SK-N-SH treated with all-trans-retinoic acid at 6 μM for 48 hours (cell line): ENCODE data around the gene SLCO3A1.

ENCODE experiments used
- ATAC-seq: fragments of 200-7000 bp; cut with Tn5 transposase; 3 replicates; pipeline ENCODE4 v1.9.1; 2020; ENCODE audit warnings: mild to moderate bottlenecking, moderate library complexity
- ARNTL ChIP-seq: fragments of 450-650 bp; formaldehyde crosslinking; IDR thresholded peaks from 2 replicates; pipeline ENCODE4 v1.5.0; 2020; ENCODE audit warnings: low read depth, mild to moderate bottlenecking, moderate library complexity, borderline replicate concordance
- BACH2 ChIP-seq: fragments of 250-450 bp; sonication (Bioruptor Pico); IDR thresholded peaks from 2 replicates; pipeline ENCODE4 v1.9.0; 2021; ENCODE audit warnings: mild to moderate bottlenecking, borderline replicate concordance
- CSDC2 ChIP-seq: fragments of 250-450 bp; sonication (Bioruptor Pico); IDR thresholded peaks from 2 replicates; pipeline ENCODE4 v1.5.0; 2020; ENCODE audit warnings: mild to moderate bottlenecking, moderate library complexity
- CSRNP3 ChIP-seq: fragments of 250-450 bp; sonication (Bioruptor Pico); IDR thresholded peaks from 2 replicates; pipeline ENCODE4 v1.5.1; 2021; ENCODE audit warnings: mild to moderate bottlenecking, moderate library complexity
- ESRRG ChIP-seq: fragments of 250-450 bp; sonication (Bioruptor Pico); IDR thresholded peaks from 2 replicates; pipeline ENCODE4 v1.6.1; 2021; ENCODE audit warnings: mild to moderate bottlenecking
- GLIS3 ChIP-seq: fragments of 250-450 bp; sonication (Bioruptor Pico); IDR thresholded peaks from 2 replicates; pipeline ENCODE4 v1.5.0; 2020; ENCODE audit warnings: mild to moderate bottlenecking, moderate library complexity
- ISL1 ChIP-seq: fragments of 250-450 bp; sonication (Bioruptor Pico); IDR thresholded peaks from 2 replicates; pipeline ENCODE4 v2.1.2; 2022; ENCODE audit warnings: mild to moderate bottlenecking, moderate library complexity
- OSR1 ChIP-seq: fragments of 250-450 bp; sonication (Bioruptor Pico); IDR thresholded peaks from 2 replicates; pipeline ENCODE4 v1.8.0; 2022; ENCODE audit warnings: moderate library complexity, mild to moderate bottlenecking, inconsistent platforms
- PATZ1 ChIP-seq: fragments of 250-450 bp; sonication (Bioruptor Pico); IDR thresholded peaks from 2 replicates; pipeline ENCODE4 v1.8.0; 2020; ENCODE audit warnings: mild to moderate bottlenecking, moderate library complexity, borderline replicate concordance
- POU6F1 ChIP-seq: fragments of 250-450 bp; sonication (Bioruptor Pico); IDR thresholded peaks from 2 replicates; pipeline ENCODE4 v1.8.0; 2021; ENCODE audit warnings: low read depth, mild to moderate bottlenecking, moderate library complexity, borderline replicate concordance
- PPARA ChIP-seq: fragments of 250-450 bp; sonication (Bioruptor Pico); IDR thresholded peaks from 2 replicates; pipeline ENCODE4 v1.5.0; 2020; ENCODE audit warnings: mild to moderate bottlenecking, borderline replicate concordance
- RARB ChIP-seq: fragments of 250-450 bp; sonication (Bioruptor Pico); IDR thresholded peaks from 2 replicates; pipeline ENCODE4 v1.8.0; 2021; ENCODE audit warnings: mild to moderate bottlenecking, moderate library complexity
- SNAI2 ChIP-seq: fragments of 250-450 bp; sonication (Bioruptor Pico); IDR thresholded peaks from 2 replicates; pipeline ENCODE4 v1.5.0; 2020; ENCODE audit warnings: mild to moderate bottlenecking, moderate library complexity
- TCF4 ChIP-seq: fragments of 250-450 bp; sonication (Bioruptor Pico); IDR thresholded peaks from 2 replicates; pipeline ENCODE4 v1.8.0; 2021; ENCODE audit warnings: mild to moderate bottlenecking, moderate library complexity, borderline replicate concordance
- TSHZ2 ChIP-seq: fragments of 250-450 bp; sonication (Bioruptor Pico); IDR thresholded peaks from 2 replicates; pipeline ENCODE4 v1.5.0; 2020; ENCODE audit warnings: mild to moderate bottlenecking, moderate library complexity
- ZC3H10 ChIP-seq: fragments of 250-450 bp; sonication (Bioruptor Pico); IDR thresholded peaks from 2 replicates; pipeline ENCODE4 v1.5.1; 2021; ENCODE audit warnings: mild to moderate bottlenecking, moderate library complexity
- ZFP30 ChIP-seq: fragments of 450-650 bp; formaldehyde crosslinking; IDR thresholded peaks from 2 replicates; pipeline ENCODE4 v1.5.0; 2022; ENCODE audit warnings: mild to moderate bottlenecking, moderate library complexity
- ZNF70 ChIP-seq: fragments of 450-650 bp; formaldehyde crosslinking; IDR thresholded peaks from 2 replicates; pipeline ENCODE4 v1.5.0; 2020; ENCODE audit warnings: mild to moderate bottlenecking, moderate library complexity
- ZNF8 ChIP-seq: fragments of 450-650 bp; formaldehyde crosslinking; IDR thresholded peaks from 2 replicates; pipeline ENCODE4 v1.5.0; 2020; ENCODE audit warnings: mild to moderate bottlenecking, moderate library complexity

Gene SLCO3A1

GRCh38 chr15:91936927-91937326, 83.4 kb downstream of the SLCO3A1 start:
- ATAC-seq, result no peak
- TF ChIP-seq POU6F1, result no peak
- no peak for TF ChIP-seq CSRNP3 (CRISPR knock-in tag)
- no peak for TF ChIP-seq CSDC2 (CRISPR knock-in tag)
- TF ChIP-seq ZNF70 (CRISPR knock-in tag), result no peak
- no peak for TF ChIP-seq PATZ1 (CRISPR knock-in tag)
- no peak for TF ChIP-seq GLIS3
- no peak for TF ChIP-seq ZC3H10 (CRISPR knock-in tag)
- TF ChIP-seq TSHZ2, result no peak
- no peak for TF ChIP-seq ISL1 (CRISPR knock-in tag)
- TF ChIP-seq OSR1 (CRISPR knock-in tag), result no peak
- no peak for TF ChIP-seq BACH2
- TF ChIP-seq ARNTL, result no peak
- TF ChIP-seq PPARA (CRISPR knock-in tag), result no peak
- TF ChIP-seq ZNF8 (CRISPR knock-in tag), result no peak
- TF ChIP-seq SNAI2 (CRISPR knock-in tag), result no peak
- no peak for TF ChIP-seq TCF4 (CRISPR knock-in tag)

GRCh38 chr15:91938136-91938535, 84.6 kb downstream of the SLCO3A1 start:
- TF ChIP-seq POU6F1, result no peak
- TF ChIP-seq ZNF8 (CRISPR knock-in tag), result no peak
- TF ChIP-seq ZFP30, result no peak
- no peak for TF ChIP-seq BACH2
- no peak for TF ChIP-seq TSHZ2
- TF ChIP-seq CSDC2 (CRISPR knock-in tag), result no peak
- no peak for TF ChIP-seq RARB (CRISPR knock-in tag)
- no peak for TF ChIP-seq GLIS3
- no peak for TF ChIP-seq CSRNP3 (CRISPR knock-in tag)
- TF ChIP-seq TCF4 (CRISPR knock-in tag), result no peak
- TF ChIP-seq PATZ1 (CRISPR knock-in tag), result no peak
- TF ChIP-seq ESRRG (CRISPR knock-in tag), result no peak
- no peak for TF ChIP-seq ISL1 (CRISPR knock-in tag)
- ATAC-seq, result no peak
